NCI-H748 (cell line): ENCODE data around the gene NASP.

Source experiments
- DNase-seq: peaks from one replicate; lab custom pipeline; 2025; ENCODE audit not compliant: unreplicated experiment; lab: John Stamatoyannopoulos, UW

NASP gene

DNA sequence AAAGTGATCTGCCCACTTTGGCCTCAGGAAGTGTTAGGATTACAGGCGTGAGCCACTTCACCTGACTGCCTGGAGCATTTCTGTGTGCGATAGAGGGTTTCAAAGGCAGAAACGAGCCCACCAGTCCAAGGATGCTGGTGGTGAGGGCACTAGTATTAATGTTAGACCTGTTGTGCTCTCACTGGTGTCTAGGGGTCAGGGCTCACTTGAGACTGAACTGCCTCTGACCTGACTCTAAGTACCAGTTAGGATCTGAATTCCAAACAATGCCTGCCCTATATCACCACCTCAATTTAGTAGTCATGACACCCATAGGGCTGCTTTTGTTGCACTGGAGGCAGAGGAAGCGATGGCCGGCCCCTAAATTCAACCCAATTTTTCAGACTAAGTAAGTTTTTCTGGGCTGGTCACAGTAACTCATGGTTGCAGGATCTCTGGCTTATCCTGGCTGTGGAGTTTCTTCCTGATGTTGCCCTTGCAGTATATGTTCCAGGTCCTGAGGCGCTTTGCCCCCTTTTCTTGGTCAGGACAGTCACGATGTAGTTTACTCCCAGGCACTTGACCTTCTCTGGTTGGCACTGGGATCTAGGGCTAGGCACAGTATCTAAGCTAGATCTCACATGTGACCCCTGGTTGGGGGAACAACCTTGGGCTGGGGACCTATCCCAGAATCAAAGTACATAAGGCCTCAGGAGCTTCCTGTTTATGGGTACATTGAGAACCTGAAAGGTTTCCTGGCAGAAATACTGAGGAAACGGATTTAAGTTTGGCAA lies 35.5 kb downstream of the NASP start:
- DNase-seq: peak; percentile 9

DNA sequence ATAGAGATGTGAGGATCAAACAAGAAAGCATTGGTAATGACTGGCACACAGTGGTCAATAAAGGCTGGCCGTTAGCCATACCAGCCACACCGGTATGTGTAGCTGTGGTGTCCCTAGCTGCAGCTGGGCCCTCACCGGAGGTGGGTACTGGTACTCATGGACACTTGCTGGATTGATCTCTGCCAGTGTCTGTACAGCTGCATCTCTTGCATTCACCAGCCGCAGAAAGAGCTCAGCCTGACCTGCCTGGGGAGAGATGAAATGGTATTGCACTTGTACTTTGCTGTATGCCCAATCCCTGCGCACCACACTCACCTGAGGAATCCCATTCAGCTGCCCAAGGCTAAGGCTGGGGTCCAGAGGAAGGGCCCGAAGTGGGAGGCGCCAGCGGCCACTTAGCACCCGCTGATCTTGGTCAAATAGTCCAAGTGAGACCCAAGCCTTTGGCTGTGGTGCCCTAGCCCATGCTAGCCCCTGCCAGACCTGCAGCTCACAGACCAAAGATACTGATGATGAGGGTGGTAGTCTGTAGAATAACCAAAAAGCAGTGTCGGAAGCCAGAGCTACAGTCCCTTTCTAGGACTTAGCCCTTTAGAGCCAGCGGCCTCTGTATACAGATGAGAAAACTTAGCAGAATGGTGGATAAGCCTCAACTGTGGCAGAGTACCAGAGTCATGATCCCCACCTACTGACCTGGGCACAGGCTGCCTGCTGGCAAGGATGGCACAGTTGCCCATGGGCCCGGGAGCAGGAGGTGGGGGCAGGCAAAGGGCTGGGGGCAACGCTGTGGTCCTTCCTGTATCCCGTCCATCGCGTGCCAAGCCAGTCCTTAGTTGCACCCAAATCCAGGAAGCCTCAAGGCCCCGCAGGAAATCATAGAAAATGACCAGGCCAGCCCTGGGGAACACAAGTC lies 37.0 kb downstream of the NASP start:
- no peak for DNase-seq

DNA sequence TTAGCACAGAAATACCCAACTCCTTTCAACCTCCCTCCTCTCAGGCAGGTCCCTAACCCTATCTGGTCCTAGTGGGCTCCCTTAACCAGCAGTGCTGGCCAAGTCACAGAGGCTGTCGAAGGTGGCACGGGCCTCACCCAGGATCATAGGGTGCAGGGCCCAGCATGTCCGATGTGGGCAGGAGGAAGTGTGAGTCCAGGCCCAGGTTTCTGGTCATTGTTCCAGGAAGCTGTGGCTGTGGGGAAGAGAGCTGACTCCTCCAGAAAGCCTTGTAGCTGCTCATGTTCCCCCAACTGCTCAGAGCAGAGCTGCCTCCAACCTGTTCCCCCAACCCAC lies 37.6 kb downstream of the NASP start:
- DNase-seq: no peak

DNA sequence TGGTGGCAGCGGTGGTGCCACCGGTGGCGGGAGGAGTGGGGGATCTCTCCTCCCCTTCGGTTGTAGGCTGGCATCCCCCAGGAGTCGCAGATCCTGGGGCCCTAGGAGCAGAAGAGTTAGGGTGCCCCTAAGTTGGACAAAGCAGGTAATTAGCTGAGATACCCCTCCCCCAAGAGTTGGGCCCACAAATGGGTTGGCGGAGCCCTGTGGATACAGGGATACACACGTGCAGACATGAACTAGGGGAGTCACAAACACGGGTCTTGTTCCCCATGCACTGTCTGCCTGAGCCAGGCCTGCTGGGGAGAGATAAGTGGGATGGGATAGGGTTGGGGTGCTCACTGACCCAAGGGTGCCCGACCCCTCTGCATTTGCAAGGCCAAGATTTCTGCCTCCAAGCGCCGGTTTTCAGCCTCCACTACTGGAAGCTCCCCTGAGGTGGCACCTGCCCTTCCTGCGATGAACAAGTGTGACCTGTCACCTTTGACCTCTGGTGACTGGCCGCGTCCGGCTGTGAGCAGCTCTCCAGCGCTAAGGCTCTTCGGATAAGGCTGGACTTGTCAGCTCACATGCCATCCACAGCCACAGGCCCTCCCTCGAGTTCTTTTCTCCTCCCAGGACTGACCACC lies 38.2 kb downstream of the NASP start:
- DNase-seq: no peak

DNA sequence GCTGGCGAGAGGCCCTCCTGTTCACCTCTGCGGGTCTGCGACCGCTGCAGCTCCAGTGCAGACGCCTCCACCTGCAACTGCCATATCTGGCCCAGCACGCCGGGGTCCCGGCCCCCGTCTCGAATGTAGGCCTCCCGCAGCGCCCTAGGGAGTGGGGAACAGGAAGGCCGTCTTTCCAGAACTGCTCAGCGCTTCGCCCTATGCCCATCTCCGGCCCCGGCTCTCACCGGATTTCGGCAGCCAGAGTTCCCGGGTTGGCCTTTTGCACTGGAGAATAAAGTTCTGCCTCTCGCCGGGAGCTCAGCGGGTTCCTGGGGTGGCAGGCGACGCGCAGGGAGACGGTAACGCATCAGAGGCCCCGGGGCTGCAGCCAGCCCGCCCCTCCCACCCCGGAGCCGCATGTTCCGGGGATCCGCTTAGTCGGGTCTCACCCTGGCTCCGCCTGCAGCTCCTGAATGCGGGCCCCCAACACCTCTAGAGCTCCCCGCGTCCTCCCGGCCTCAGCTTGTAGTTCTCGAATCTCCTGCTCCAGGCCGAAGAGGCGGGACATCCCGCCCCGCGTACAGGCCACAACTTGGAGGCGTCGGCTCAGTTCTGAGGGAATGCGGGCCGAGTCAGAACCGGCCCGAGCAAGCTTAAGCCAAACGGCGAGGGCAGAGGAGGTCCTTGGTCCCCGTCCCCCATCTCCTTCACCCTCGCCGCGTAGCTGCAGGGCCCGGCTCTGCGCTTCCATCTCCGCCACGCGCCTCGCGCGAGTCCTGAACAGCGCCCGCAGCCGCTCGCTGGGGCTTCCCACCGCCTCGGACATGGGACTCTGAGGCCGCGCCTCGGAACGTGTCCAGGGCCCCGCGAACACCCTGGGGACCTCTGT lies 38.9 kb downstream of the NASP start:
- DNase-seq: no peak

DNA sequence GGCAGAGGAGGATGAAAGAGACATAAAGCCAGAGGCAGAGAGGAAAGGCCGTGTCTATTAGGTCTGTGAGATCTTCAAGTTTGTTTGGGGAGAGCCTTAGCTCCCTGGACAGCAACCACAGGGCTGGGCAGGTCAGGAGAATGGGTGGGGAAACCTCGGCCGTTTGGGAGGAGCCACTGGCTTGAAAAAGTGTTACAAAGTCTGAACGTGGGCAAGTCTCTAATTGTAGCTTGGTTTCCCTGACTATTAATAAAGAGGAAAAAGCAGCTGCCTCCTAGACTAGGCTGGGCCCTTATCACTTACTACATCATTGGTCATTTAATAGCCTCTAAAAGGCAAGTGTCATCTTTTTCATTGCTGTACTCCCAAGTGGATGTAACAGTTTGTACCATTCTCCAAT lies 40.1 kb downstream of the NASP start, which contains the start of gene CCDC17:
TSS of gene CCDC17 (minus strand) at position 83 of the 400 bp plus-strand sequence. CDS start 145 bp downstream, outside the sequence.
- no peak for DNase-seq

DNA sequence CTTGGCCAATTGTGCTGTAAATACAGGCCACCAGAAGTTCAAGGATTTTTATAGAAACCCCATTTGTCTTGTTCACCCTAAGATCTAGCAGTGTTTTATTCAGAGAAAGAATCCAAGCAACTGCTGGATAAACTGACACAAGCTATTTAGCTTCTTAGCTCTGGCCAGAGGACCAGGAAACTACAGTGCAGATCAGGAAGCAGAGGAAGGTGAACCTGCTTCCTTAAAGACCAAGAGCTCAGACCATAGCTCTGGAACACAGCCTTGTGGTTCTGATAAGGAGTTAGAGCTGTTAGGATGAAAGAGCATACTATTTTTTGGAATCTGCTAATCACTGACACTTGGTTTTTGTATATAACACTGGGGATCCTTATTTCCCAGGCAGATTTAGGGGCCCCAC lies 45.2 kb downstream of the NASP start:
- DNase-seq: no peak

DNA sequence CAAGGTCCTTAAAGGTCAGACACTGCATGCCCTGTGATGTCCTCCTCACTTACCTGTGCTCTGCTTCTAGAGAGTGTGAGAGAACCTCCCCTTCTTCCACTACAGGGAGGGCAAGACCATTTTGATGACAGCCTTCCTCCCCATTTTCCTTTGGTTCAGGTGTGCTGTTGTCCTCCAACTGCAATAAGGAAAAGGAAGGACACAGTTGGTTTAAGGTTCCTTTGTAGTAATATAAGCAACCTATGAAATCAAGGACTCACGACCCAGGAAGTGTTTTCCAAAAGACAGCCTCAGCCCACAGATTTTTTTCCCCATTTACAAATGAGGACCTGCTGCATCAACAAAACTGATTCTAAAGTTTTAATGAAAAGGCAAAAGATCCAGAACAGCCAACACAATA lies 46.6 kb downstream of the NASP start:
- DNase-seq: no peak

DNA sequence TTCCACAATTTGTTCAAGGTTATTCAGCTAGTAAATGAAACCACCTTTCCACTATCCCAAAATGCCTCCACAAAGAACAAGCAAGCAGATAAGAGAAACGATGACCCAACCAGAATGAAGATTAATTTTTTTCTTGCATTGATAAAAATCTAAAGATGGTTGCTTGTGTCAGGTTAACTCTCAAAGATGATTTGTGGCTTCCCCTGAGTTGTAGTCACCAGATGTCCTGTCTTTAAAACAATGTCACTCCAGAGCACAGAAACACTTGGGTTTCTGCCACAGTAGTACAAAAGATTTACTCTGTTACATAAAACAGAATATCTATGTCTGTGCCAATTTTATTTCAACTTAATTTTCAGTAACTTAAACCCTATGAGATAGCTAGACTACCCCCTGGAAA lies 51.4 kb downstream of the NASP start:
- no peak for DNase-seq

DNA sequence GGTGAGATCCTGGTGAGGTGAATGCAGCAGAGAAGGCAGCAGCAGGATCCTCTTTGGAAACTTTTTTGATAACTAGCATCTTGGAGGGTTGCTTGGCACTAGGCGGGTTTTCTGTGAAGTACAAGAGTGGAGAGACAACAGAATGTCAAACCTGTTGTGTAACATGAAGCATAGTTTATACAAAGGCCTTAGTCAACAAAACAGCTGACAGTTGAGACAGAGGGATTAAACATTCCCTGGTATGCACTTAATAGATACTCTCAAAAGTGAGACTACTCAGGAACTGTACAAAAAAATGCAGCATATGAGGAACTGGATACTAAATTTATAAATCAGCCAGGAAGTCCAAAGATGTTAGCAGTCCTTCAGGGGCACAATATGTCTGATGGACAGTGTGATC lies 56.5 kb downstream of the NASP start:
- DNase-seq: no peak

DNA sequence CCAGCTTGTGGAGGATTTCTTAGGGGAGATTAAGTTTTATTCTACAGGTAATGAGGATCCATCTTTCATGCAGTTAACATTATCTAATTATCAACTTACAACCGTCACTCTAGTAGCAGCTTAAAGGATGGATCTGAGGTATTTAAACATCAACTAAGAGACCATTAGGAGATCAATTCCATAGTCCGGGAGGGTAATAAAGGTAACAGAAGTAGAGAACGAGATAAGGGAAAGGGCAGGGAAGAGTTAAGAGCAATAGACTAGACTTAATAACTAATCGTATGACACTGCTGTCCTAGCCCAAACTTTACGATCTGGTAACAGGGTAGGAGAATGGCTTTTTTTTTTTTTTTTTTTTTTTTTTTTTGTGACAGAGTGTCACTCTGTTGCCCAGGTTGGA lies 59.5 kb downstream of the NASP start:
- no peak for DNase-seq

DNA sequence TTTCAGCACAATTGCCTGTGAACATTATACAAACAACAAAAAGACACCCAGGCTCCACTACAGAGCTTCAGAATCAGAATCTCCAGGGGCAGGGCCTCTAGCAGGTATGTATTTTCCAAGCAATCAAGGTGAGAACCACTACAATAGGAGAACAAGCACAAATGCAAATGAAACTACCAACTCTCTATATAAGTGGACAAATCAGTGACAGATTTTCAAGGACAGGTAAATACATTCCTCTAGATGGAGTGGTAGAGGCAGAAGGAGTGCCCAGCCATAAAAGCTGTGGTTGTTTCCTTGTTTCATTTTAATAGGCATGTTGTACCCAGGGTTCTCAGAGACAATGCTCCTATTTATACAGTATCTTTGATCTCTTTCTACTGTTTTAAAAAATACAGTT lies 60.1 kb downstream of the NASP start:
- DNase-seq: no peak

DNA sequence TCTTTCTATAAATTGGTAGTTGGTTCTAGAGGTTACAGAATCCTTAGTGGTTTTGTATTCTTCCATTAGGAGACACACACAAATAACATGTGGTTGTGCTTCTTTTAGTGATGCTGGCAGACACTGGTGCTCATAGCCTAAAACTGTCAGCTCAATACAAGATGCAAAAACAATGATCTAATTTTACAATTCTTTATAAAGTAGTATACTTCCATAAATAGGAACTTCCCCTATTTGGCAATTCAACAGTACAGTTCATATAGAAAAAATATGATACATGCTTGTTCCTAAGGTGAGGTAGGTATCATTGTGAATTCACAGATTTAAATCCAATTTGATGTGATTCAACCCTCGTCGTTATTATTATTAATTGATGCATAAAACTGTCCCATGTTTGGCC lies 60.8 kb downstream of the NASP start:
- no peak for DNase-seq

DNA sequence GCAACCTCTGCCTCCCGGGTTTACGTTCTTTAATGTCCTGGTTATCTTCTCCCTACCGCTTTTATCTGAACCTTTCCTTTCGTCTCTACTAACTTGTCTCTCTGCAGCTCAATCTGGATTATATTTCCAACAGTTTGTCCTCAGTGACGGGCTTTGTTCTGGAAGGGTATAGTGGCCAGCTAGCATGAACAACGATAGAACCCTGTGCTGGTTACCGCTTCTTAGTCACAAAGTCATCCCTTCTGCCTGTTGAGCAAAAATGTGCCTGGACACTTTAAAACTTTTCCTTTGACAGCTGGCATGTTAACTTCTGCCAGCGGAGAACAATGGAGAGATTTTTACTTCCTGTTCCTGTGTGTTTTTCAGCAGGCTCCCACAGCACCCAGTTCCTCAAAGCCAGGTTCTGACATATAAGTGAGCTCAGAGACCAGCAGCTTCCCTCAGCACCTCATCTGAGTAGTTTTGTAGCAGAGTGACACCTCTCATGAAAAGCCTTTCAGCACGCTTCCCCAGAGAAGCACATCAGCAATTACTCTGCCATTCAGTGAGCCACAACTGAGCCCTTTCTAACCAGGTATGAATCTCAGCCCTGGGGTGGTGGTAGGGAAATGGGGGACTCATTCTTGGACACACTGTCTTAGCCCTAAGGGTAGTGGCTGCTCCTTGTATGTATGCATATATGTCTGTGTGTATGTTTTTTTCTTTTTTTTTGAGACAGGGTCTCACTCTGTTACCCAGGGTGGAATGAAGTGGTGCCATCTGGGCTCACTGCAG lies 63.6 kb downstream of the NASP start:
- no peak for DNase-seq

DNA sequence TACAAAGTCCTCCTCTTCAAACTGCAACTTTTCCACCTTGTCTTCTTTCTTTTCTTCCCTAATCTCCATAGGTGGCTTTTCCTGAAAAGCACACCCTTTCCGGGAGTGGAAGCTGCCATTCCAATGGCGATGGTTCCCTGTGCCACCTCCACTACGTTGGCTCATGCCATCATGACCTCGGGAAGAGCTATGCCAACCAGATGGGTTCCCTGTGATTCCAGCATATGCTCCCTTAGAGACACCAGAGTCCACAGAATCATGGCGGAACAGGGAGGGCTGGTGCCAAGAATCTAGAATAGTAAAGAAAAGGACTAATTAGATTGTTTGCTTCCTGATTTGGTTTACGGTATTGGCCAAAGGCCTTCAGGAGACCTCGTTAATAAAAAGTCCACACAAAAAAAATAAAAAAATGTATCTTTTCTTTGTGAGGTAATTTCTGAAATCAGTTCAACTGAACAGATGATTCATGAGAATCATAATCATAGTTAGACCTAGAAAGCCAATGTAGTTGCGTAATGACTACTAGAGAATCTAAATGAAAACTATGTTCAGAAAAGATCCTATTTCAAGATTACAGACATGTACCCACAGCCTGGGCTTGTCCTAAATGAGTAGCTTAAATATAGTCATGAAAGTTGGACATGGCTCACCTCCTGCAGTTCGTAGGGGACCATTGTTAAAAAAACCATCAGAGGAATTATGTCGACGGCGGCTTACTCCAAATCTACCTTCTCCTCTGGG lies 70.9 kb downstream of the NASP start:
- no peak for DNase-seq

DNA sequence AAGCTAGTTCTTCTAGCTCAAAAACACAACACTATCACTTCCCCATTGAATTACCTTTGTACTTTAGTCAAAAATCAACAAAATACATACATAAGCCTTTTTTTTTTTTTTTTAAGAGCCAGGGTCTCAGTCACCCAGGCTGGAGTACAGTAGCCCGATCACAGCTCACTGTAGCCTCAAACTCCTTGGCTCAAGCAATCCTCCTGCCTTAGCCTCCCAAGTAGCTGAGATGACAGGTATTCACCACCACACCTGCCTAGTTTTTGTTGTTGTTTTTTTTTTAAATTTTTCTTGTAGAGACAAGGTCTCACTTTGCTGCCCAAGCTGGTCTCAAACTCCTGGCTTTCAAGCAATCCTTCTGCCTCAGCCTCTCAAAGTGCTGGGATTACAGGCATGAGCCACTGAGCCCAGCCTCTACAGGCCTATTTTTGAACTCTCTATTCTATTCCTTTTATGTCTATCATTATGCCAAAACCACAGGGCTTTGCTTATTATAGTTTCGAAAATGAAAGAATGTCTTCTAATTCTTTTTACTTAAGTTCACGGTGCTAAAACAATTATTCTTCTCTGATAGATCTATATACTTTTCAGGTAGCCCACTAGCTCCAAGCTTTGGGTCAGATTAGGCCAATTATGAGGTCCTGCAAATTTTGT lies 72.9 kb downstream of the NASP start:
- no peak for DNase-seq

DNA sequence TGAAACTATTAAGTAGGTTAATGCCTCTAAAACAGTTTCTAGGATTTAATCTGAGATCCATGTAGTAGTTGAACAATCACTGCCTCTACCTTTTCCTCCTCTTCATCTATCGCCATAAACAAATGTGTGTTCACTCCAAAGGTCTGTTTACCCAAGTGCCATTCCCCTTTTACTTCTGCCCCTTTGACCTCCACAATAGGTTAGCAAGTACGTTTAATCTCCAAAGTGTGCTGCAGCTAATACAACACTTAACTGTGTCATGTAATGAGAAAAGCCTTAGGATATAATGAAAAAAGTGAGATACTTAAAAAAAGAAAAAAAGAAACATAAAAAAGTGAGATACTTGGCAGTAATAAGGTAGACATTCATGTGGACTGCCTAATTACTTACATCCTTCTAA lies 74.3 kb downstream of the NASP start:
- DNase-seq: no peak

DNA sequence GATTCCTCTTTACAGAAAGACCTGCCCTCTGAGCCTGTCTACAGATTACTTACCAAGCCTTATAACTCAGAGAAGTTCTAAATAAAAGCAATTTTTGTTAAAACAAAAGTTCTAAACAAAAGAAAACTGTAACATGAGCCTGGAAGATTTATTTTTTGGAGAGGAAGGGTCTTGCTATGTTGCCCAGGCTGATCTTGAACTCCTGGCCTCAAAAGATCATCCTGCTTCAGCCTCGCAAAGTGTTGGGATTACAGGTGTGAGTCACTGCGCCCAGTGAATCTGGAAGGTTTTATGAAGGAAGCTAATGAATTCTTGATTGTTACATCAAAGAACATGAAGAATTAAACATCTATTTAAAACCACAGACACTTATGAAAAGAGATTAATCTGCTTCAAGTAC lies 75.4 kb downstream of the NASP start:
- no peak for DNase-seq

DNA sequence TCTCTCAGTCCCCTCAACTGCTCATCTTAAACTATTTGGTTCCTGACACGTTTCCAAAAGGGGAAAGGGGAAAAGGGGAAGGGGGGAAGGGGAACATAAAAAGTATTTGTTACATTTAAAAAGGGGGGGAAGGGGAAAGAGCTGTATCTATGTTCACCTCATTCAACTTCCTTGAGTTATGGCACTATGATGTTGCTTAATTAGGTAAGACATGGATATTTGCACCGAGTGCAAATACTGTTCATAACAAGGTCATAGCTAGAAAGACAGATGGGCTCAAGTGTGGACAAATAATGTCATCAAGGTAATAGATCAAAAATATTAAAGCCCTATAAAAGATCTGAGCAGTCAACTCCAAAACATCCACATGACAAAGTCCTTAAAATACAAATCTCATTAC lies 76.5 kb downstream of the NASP start:
- DNase-seq: no peak
